GM12864 (cell line): ENCODE data around the gene MAST4.
"Not testable (repeated sequence)": the region's sequence is repeated elsewhere in the genome, so short reads cannot be mapped to it uniquely, and the experiment has no call there.

Experiments
- DNase-seq: peaks from one replicate; pipeline ENCODE4 v3.0.0-alpha.2; 2011; ENCODE audit warnings: low read depth
- H3K4me3 ChIP-seq: 2 replicates; pipeline ENCODE4 v1.5.1; 2011; ENCODE audit warnings: mild to moderate bottlenecking, low read depth, low read length, control low read depth
- CTCF ChIP-seq: IDR thresholded peaks from 2 replicates; pipeline ENCODE4 v1.5.1; 2011; ENCODE audit warnings: low read depth, mild to moderate bottlenecking, moderate library complexity, low read length, control low read depth, inconsistent platforms; ENCODE audit errors: missing control alignments

The MAST4 gene

GRCh38 chr5:66745297-66745696, 149.1 kb downstream of the MAST4 start:
- DNase-seq = no peak
- TF ChIP-seq CTCF = no peak
- no peak overlapping the region for H3K4me3 ChIP-seq

GRCh38 chr5:66747607-66748006, 151.4 kb downstream of the MAST4 start:
- DNase-seq = no peak
- no peak for TF ChIP-seq CTCF
- no peak overlapping the region for H3K4me3 ChIP-seq

- not testable (repeated sequence) for H3K4me3 ChIP-seq, DNase-seq
Observed at GRCh38 chr5:66752668-66753067, 156.5 kb downstream of the MAST4 start.

GRCh38 chr5:66757219-66757833, 161.1 kb downstream of the MAST4 start:
- DNase-seq = peak; percentile 15
- TF ChIP-seq CTCF = peak; percentile 44
- no peak overlapping the region for H3K4me3 ChIP-seq

- TF ChIP-seq CTCF = no peak
- DNase-seq = no peak
- no peak overlapping the region for H3K4me3 ChIP-seq
Observed at GRCh38 chr5:66757834-66758371, 161.7 kb downstream of the MAST4 start.

- H3K4me3 ChIP-seq = no peak overlapping the region
- no peak for TF ChIP-seq CTCF
- DNase-seq = no peak
Observed at GRCh38 chr5:66769030-66769733, 173.0 kb downstream of the MAST4 start.

GRCh38 chr5:66769839-66770617, 173.8 kb downstream of the MAST4 start:
- no peak overlapping the region for H3K4me3 ChIP-seq
- TF ChIP-seq CTCF = peak; percentile 42
- no peak for DNase-seq
